H1 (cell line): ENCODE measurements around the gene PCYT1A. TPM values are rescaled to one million over a fixed set of nuclear protein-coding genes. Genes with fewer than 3 reads are reported as not detected.

Experiments
- ATF2 ChIP-seq: IDR thresholded peaks from 2 replicates; pipeline ENCODE4 v1.6.1; 2012; ENCODE audit warnings: low read length, inconsistent platforms
- CREB1 ChIP-seq: IDR thresholded peaks from 2 replicates; pipeline ENCODE4 v1.6.1; 2012; ENCODE audit warnings: inconsistent platforms
- EGR1 ChIP-seq: IDR thresholded peaks from 2 replicates; pipeline ENCODE4 v1.6.1; 2011; ENCODE audit warnings: low read depth, low read length, borderline replicate concordance
- GTF2F1 ChIP-seq: IDR thresholded peaks from 2 replicates; pipeline ENCODE4 v1.6.1; 2012; ENCODE audit warnings: low read depth, low read length, improper control_type of control experiment, borderline replicate concordance
- POLR2A ChIP-seq, 2 experiments: IDR thresholded peaks; 1 replicate in 1 of 2; 2 replicates in 1 of 2; pipeline ENCODE4 v1.6.1; 2011; ENCODE audit warnings: low read depth in 2 of 2, low read length in 2 of 2, mild to moderate bottlenecking in 2 of 2; ENCODE audit errors: control extremely low read depth in 1 of 2
- SAP30 ChIP-seq: fragments of 300-600 bp; sonication (generic); IDR thresholded peaks from 2 replicates; pipeline ENCODE4 v1.7.1; 2012; ENCODE audit warnings: low read length, moderate library complexity, mild to moderate bottlenecking, inconsistent platforms; ENCODE audit not compliant: insufficient read depth, insufficient replicate concordance
- polyA plus RNA-seq, 7 experiments: library from polyadenylated mRNA; depleted of rRNA in 3 of 7; stranded (reverse) in 5 of 7; unstranded in 2 of 7; fragments of >200 nt in 5 of 7; fragments of 200-250 nt in 2 of 7; gene quantifications; 1 replicate in 5 of 7; 2 replicates in 1 of 7; 4 replicates in 1 of 7; pipeline versions ENCODE4 v1.2.1 to v1.2.3, GENCODE V29; 2011 to 2013; ENCODE audit warnings: missing spikeins in 2 of 7, mixed read lengths in 2 of 7
- total RNA-seq: library from RNA; stranded (reverse); fragmentation: NEBNext Ultra II Directional; extraction: Animal tissue kit (Norgen Biotek cat#: 25700); gene quantifications from 2 replicates; pipeline ENCODE4 v1.2.1, GENCODE V29; 2021

Gene PCYT1A
- total and polyA plus RNA-seq, 2 of the 8 experiments (the other 6 are each of a cell fraction or from before 2014, with no cell fraction given), result 19.9 to 31.8 TPM

- TF ChIP-seq ATF2 (no peak), EGR1 (no peak), POLR2A (IDR thresholded peaks at IDR 0.05; ENCODE audit: control extremely low read depth in 1 of 2, low read depth in 2 of 2, low read length in 2 of 2) (no peak), GTF2F1 (no peak), CREB1 (no peak), SAP30 (no peak)
- TF ChIP-seq, all 59 proteins: peak for 0
Observed at GRCh38 chr3:196323016-196323415, 35.5 kb upstream of the PCYT1A start (continued).
